NCI-H1436 (cell line): ENCODE measurements around the gene POLR3K.
"Not testable (repeated sequence)": the region's sequence is repeated elsewhere in the genome, so short reads cannot be mapped to it uniquely, and the experiment has no call there.

Experiments
- DNase-seq: peaks from one replicate; lab custom pipeline; 2025; lab: John Stamatoyannopoulos, UW

The POLR3K gene

GRCh38 chr16:63998-64913 is 10.8 kb upstream of the POLR3K start:
- DNase-seq, result no peak

GRCh38 chr16:63466-63865 is 10.1 kb upstream of the POLR3K start:
- no peak for DNase-seq

GRCh38 chr16:62968-63391 is 9.6 kb upstream of the POLR3K start:
- DNase-seq, result no peak

GRCh38 chr16:62283-62967 is 9.0 kb upstream of the POLR3K start:
- DNase-seq, result no peak

GRCh38 chr16:61879-62281 is 8.5 kb upstream of the POLR3K start:
- no peak for DNase-seq

GRCh38 chr16:60929-61878 is 7.8 kb upstream of the POLR3K start:
- DNase-seq, result no peak

GRCh38 chr16:60166-60565 is 6.8 kb upstream of the POLR3K start:
- no peak for DNase-seq

GRCh38 chr16:59440-60059 is 6.1 kb upstream of the POLR3K start:
- DNase-seq, result no peak

GRCh38 chr16:58491-59439 is 5.4 kb upstream of the POLR3K start:
- no peak for DNase-seq

- DNase-seq, result no peak
These were observed 4.3 kb upstream of the POLR3K start for GRCh38 chr16:57711-58110.

- DNase-seq, result no peak
These were observed 3.0 kb upstream of the POLR3K start for GRCh38 chr16:56231-56927.

- no peak for DNase-seq
These were observed 2.2 kb upstream of the POLR3K start for GRCh38 chr16:55571-56136.

- DNase-seq, result no peak
These were observed 801 bp upstream of the POLR3K start for GRCh38 chr16:54237-54581.

GRCh38 chr16:50769-51591 is 2.4 kb downstream of the POLR3K start:
- no peak for DNase-seq

GRCh38 chr16:47234-47633 is 6.2 kb downstream of the POLR3K start:
- DNase-seq, result no peak

- not testable (repeated sequence) for DNase-seq
These were observed 6.9 kb downstream of the POLR3K start for GRCh38 chr16:46510-46909.

- no peak for DNase-seq
These were observed 8.0 kb downstream of the POLR3K start for GRCh38 chr16:45454-45853.

- no peak for DNase-seq
These were observed 8.8 kb downstream of the POLR3K start for GRCh38 chr16:44655-45054.

GRCh38 chr16:43294-43693 is 10.1 kb downstream of the POLR3K start:
- DNase-seq, result no peak
